C4-2B (cell line): ENCODE results near the gene AACS.

Experiments used
- CTCF ChIP-seq: fragments of 450-650 bp; conservative IDR thresholded peaks from 2 replicates; pipeline ENCODE4 v1.5.1; 2017; ENCODE audit warnings: mild to moderate bottlenecking
- ZFX ChIP-seq: fragments of 450-650 bp; IDR thresholded peaks from 2 replicates; pipeline ENCODE4 v1.6.1; 2017

- TF ChIP-seq CTCF (no peak), ZFX (no peak)
Observed at GRCh38 chr12:125131958-125132357, 66.7 kb downstream of the AACS start.
